ENCODE results near the gene GLRX.

Gene GLRX

DNA sequence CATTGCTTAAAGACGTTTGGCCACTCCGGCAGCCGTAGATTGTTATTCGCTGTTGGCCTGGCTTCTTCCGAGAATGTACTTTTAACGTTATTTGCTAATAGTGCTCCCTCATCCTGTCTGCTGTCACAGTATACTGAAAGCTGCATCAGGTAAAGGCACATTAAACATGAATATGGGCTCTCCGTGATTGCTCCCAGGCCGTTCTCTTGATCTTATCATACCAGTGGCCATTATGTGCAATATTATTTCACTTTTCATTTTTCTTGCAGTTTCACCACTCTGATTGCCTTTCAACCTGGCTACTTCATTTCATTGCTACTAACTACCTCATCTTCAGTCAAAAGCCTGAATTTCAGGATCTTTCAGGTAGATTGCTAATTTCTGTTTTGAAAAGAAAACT lies 34.0 kb downstream of the GLRX start:
- H3K4me3 ChIP-seq (replicated peaks; ENCODE audit: insufficient read depth, low read length) = no peak overlapping the region
- H3K27ac ChIP-seq (replicated peaks) = no peak overlapping the region
- no peaks in the 10 kb centered on the region for H3K27me3 ChIP-seq (ENCODE audit: insufficient read depth, poor library complexity, severe bottlenecking)
- DNase-seq (ENCODE audit: low read depth in 1 of 2, low spot score in 1 of 2) = no peak
- TF ChIP-seq, protein P1, sequence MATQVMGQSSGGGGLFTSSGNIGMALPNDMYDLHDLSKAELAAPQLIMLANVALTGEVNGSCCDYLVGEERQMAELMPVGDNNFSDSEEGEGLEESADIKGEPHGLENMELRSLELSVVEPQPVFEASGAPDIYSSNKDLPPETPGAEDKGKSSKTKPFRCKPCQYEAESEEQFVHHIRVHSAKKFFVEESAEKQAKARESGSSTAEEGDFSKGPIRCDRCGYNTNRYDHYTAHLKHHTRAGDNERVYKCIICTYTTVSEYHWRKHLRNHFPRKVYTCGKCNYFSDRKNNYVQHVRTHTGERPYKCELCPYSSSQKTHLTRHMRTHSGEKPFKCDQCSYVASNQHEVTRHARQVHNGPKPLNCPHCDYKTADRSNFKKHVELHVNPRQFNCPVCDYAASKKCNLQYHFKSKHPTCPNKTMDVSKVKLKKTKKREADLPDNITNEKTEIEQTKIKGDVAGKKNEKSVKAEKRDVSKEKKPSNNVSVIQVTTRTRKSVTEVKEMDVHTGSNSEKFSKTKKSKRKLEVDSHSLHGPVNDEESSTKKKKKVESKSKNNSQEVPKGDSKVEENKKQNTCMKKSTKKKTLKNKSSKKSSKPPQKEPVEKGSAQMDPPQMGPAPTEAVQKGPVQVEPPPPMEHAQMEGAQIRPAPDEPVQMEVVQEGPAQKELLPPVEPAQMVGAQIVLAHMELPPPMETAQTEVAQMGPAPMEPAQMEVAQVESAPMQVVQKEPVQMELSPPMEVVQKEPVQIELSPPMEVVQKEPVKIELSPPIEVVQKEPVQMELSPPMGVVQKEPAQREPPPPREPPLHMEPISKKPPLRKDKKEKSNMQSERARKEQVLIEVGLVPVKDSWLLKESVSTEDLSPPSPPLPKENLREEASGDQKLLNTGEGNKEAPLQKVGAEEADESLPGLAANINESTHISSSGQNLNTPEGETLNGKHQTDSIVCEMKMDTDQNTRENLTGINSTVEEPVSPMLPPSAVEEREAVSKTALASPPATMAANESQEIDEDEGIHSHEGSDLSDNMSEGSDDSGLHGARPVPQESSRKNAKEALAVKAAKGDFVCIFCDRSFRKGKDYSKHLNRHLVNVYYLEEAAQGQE (IDR thresholded peaks at IDR 0.05; ENCODE audit: insufficient replicate concordance, low read depth) = no peak
- no peak for TF ChIP-seq POLR2AphosphoS5 (IDR thresholded peaks at IDR 0.05; ENCODE audit: low read depth)
- no peak for TF ChIP-seq GABPA (IDR thresholded peaks at IDR 0.05; ENCODE audit: low read depth)
- TF ChIP-seq SPI1 (IDR thresholded peaks at IDR 0.05; ENCODE audit: borderline replicate concordance, low read depth) = no peak
- TF ChIP-seq, protein P2, sequence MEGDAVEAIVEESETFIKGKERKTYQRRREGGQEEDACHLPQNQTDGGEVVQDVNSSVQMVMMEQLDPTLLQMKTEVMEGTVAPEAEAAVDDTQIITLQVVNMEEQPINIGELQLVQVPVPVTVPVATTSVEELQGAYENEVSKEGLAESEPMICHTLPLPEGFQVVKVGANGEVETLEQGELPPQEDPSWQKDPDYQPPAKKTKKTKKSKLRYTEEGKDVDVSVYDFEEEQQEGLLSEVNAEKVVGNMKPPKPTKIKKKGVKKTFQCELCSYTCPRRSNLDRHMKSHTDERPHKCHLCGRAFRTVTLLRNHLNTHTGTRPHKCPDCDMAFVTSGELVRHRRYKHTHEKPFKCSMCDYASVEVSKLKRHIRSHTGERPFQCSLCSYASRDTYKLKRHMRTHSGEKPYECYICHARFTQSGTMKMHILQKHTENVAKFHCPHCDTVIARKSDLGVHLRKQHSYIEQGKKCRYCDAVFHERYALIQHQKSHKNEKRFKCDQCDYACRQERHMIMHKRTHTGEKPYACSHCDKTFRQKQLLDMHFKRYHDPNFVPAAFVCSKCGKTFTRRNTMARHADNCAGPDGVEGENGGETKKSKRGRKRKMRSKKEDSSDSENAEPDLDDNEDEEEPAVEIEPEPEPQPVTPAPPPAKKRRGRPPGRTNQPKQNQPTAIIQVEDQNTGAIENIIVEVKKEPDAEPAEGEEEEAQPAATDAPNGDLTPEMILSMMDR (IDR thresholded peaks at IDR 0.05; ENCODE audit: insufficient read depth, low read length) = no peak

DNA sequence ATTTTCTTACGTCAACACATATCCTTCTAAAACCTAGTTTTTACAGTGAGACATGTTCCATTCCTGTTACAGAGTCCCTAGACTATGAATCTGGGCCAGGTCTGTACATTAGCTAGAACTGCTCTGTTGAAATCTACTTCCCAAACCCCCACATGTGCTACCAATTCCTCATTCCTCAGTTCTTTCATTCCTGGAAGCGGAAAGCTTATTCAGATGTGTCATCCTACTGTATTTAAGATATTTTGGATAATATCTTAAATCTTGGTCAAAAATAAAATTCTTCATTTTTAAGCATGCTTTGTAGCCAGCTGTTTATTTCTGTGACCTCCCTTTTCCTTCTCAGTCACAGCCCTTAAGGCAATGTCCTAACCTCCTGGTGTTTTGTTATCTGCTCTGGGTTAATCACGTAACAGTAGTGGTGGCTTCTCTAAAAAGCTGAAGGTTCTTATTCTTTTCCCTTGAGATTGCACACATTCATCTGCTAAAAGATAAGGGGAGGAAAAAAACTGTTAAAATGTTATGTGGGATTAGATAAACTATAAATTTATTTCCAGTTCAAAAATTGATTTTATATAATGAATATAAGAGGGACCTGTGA lies 35.6 kb downstream of the GLRX start:
- TF ChIP-seq, protein P1 (IDR thresholded peaks at IDR 0.05; ENCODE audit: insufficient replicate concordance, low read depth) = no peak
- no peak for TF ChIP-seq POLR2AphosphoS5 (IDR thresholded peaks at IDR 0.05; ENCODE audit: low read depth)
- no peak for TF ChIP-seq GABPA (IDR thresholded peaks at IDR 0.05; ENCODE audit: low read depth)
- TF ChIP-seq, protein P2 (IDR thresholded peaks at IDR 0.05; ENCODE audit: insufficient read depth, low read length) = no peak
- TF ChIP-seq SPI1 (IDR thresholded peaks at IDR 0.05; ENCODE audit: borderline replicate concordance, low read depth) = no peak
- H3K27ac ChIP-seq (replicated peaks) = no peak overlapping the region
- no peak for DNase-seq (ENCODE audit: low read depth in 1 of 2, low spot score in 1 of 2)
- no peak overlapping the region for H3K4me3 ChIP-seq (replicated peaks; ENCODE audit: insufficient read depth, low read length)
- no peaks in the 10 kb centered on the region for H3K27me3 ChIP-seq (ENCODE audit: insufficient read depth, poor library complexity, severe bottlenecking)

DNA sequence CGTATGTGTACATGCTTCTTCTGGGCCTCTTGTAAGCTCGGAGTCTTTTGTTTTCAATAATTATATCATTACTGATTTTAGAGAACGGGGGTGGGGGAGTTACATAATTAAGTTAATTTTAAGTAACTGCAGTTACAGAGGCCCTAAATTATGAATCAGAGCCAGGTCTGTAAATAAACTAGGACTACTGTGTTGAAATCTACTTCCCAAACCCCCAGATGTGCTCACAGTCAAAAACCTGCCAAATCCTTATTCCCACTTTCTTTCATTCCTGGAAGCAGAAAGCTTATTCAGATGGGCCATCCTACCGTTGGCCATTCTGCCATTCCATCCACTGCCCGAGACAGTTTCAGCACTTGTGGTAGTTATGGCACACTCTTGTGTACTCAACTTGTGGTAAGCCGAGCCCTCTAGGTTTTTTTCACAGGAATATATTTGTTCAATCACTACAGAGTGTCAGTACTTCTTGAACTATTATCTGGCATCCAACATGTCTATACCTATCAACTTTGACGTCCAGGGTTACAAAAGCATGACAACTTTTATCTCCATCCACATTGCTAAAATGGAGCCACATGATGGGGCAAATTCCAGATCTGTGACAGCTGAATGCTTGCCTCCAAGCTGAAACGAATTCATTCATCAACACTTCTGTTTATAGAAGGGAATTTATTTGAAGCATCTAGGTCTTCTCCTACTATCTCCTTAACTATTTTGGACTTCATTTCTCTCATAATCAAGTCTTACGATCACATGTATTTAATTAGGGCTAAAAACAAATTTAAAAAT lies 37.8 kb downstream of the GLRX start:
- H3K27me3 ChIP-seq (ENCODE audit: insufficient read depth, poor library complexity, severe bottlenecking) = no peaks in the 10 kb centered on the region
- H3K4me3 ChIP-seq (replicated peaks; ENCODE audit: insufficient read depth, low read length) = no peak overlapping the region
- no peak for TF ChIP-seq SPI1 (IDR thresholded peaks at IDR 0.05; ENCODE audit: borderline replicate concordance, low read depth)
- TF ChIP-seq GABPA (IDR thresholded peaks at IDR 0.05; ENCODE audit: low read depth) = no peak
- TF ChIP-seq, protein P2 (IDR thresholded peaks at IDR 0.05; ENCODE audit: insufficient read depth, low read length) = no peak
- TF ChIP-seq, protein P1 (IDR thresholded peaks at IDR 0.05; ENCODE audit: insufficient replicate concordance, low read depth) = no peak
- TF ChIP-seq POLR2AphosphoS5 (IDR thresholded peaks at IDR 0.05; ENCODE audit: low read depth) = no peak
- DNase-seq (ENCODE audit: low read depth in 1 of 2, low spot score in 1 of 2) = no peak
- no peak overlapping the region for H3K27ac ChIP-seq (replicated peaks)
